SK-N-SH (cell line): ENCODE measurements around the gene RPL3. TPM values are rescaled to one million over a fixed set of nuclear protein-coding genes. Genes with fewer than 3 reads are reported as not detected.

Experiments
- CTCF ChIA-PET: fragments of 300-600, 350-600 bp; formaldehyde crosslinking; extraction: SDS; loops from one replicate; lab custom pipeline; 2021; lab: Yijun Ruan, JAX
- POLR2A ChIA-PET: fragments of 350-600 bp; sonication (Branson Sonifier 250); formaldehyde crosslinking; extraction: SDS; loops from one replicate; lab custom pipeline; 2020; ENCODE audit warnings: antibody characterized with exemption, inconsistent platforms; lab: Yijun Ruan, JAX
- DNase-seq: peaks from one replicate; pipeline ENCODE4 v3.0.0; 2012
- H2AFZ ChIP-seq: fragments of 200-600 bp; sonication (generic); 2 replicates; pipeline ENCODE4 v1.8.1; 2016; ENCODE audit warnings: antibody characterized with exemption, mild to moderate bottlenecking, low read depth
- H3F3A ChIP-seq: fragments of 200-600 bp; sonication (generic); replicated peaks from 2 replicates; pipeline ENCODE3; 2016; ENCODE audit warnings: antibody characterized with exemption, mild to moderate bottlenecking; ENCODE audit not compliant: insufficient read depth
- H3K27ac ChIP-seq, 2 experiments: fragments of 200-500 bp in 1 of 2; fragments of 200-600 bp in 1 of 2; sonication (Bioruptor generic) in 1 of 2; sonication (generic), shearing (Covaris generic) in 1 of 2; 2 replicates each; pipeline versions ENCODE4 v1.5.1 to v1.6.1; 2014 to 2016; ENCODE audit warnings: low read depth in 2 of 2, inconsistent platforms in 1 of 2, low read length in 1 of 2, mild to moderate bottlenecking in 1 of 2, mixed read lengths in 1 of 2
- H3K27me3 ChIP-seq: fragments of 200-600 bp; sonication (generic), shearing (Covaris generic); 2 replicates; pipeline ENCODE4 v1.6.1; 2016; ENCODE audit warnings: mixed run types; ENCODE audit not compliant: insufficient read depth
- H3K36me3 ChIP-seq, 2 experiments: fragments of 200-500 bp in 1 of 2; fragments of 200-600 bp in 1 of 2; sonication (Bioruptor generic) in 1 of 2; sonication (generic) in 1 of 2; replicated peaks in 1 of 2; 2 replicates each; pipeline versions ENCODE3 to v1.5.1; 2014 to 2016; ENCODE audit warnings: low read length in 1 of 2, mild to moderate bottlenecking in 1 of 2; ENCODE audit not compliant: insufficient read depth in 2 of 2, control insufficient read depth in 1 of 2
- H3K4me1 ChIP-seq, 2 experiments: fragments of 200-500 bp in 1 of 2; fragments of 200-600 bp in 1 of 2; sonication (Bioruptor generic) in 1 of 2; sonication (generic), shearing (Covaris generic) in 1 of 2; 2 replicates each; pipeline versions ENCODE4 v1.5.1 to v1.6.1; 2014 to 2016; ENCODE audit warnings: low read depth in 1 of 2, low read length in 1 of 2, mixed run types in 1 of 2; ENCODE audit not compliant: insufficient read depth in 2 of 2, control insufficient read depth in 1 of 2
- H3K4me2 ChIP-seq: fragments of 200-600 bp; sonication (generic), shearing (Covaris generic); 2 replicates; pipeline ENCODE4 v1.6.1; 2017; ENCODE audit warnings: mixed run types
- H3K4me3 ChIP-seq, 2 experiments: fragments of 200-500 bp in 1 of 2; fragments of 200-600 bp in 1 of 2; sonication (Bioruptor generic) in 1 of 2; sonication (generic), shearing (Covaris generic) in 1 of 2; 2 replicates each; pipeline versions ENCODE4 v1.5.1 to v1.8.1; 2014 to 2016; ENCODE audit warnings: low read depth in 2 of 2, inconsistent platforms in 1 of 2, low read length in 1 of 2, mild to moderate bottlenecking in 1 of 2, mixed read lengths in 1 of 2, moderate library complexity in 1 of 2
- H3K79me2 ChIP-seq: fragments of 200-600 bp; sonication (generic); 2 replicates; pipeline ENCODE4 v1.8.1; 2017; ENCODE audit warnings: mild to moderate bottlenecking; ENCODE audit not compliant: insufficient read depth
- H3K9ac ChIP-seq: fragments of 200-600 bp; sonication (generic); 2 replicates; pipeline ENCODE4 v1.6.1; 2017; ENCODE audit warnings: mixed run types
- H3K9me2 ChIP-seq: fragments of 200-600 bp; sonication (generic); 2 replicates; pipeline ENCODE4 v1.6.1; 2017; ENCODE audit warnings: mixed run types
- H3K9me3 ChIP-seq: fragments of 200-600 bp; sonication (generic); 2 replicates; pipeline ENCODE4 v1.6.1; 2017; ENCODE audit warnings: mixed run types, mild to moderate bottlenecking, moderate library complexity
- H4K20me1 ChIP-seq: fragments of 200-600 bp; sonication (generic); 2 replicates; pipeline ENCODE4 v1.6.1; 2017; ENCODE audit warnings: mild to moderate bottlenecking, mixed run types; ENCODE audit not compliant: insufficient read depth
- CHD2 ChIP-seq: fragments of 150-350 bp; IDR thresholded peaks from 2 replicates; pipeline ENCODE4 v1.6.1; 2018; ENCODE audit warnings: low read length; ENCODE audit not compliant: partially characterized antibody
- EZH2phosphoT487 ChIP-seq: fragments of 200-600 bp; sonication (generic); IDR thresholded peaks from 2 replicates; pipeline ENCODE4 v1.6.1; 2017; ENCODE audit warnings: low read depth, mixed run types, mild to moderate bottlenecking, antibody characterized with exemption, moderate library complexity, borderline replicate concordance
- FOXJ3 ChIP-seq: sonication (generic); formaldehyde crosslinking; IDR thresholded peaks from 2 replicates; pipeline ENCODE4 v1.5.1; 2020; ENCODE audit warnings: mild to moderate bottlenecking, missing genetic modification reagents
- FOXM1 ChIP-seq: IDR thresholded peaks from 2 replicates; pipeline ENCODE4 v1.4.0; 2012; ENCODE audit warnings: low read depth, mild to moderate bottlenecking
- GABPA ChIP-seq: IDR thresholded peaks from 2 replicates; pipeline ENCODE4 v1.4.0; 2012; ENCODE audit warnings: low read depth, mild to moderate bottlenecking
- MEF2A ChIP-seq: IDR thresholded peaks from 2 replicates; pipeline ENCODE4 v1.4.0; 2012; ENCODE audit warnings: low read depth, borderline replicate concordance
- RAD21 ChIP-seq: IDR thresholded peaks from 2 replicates; pipeline ENCODE4 v1.6.1; 2012; ENCODE audit warnings: mild to moderate bottlenecking, low read length
- RFX5 ChIP-seq: IDR thresholded peaks from 2 replicates; pipeline ENCODE4 v1.6.1; 2012; ENCODE audit warnings: mild to moderate bottlenecking, improper control_type of control experiment, low read length
- RXRA ChIP-seq: IDR thresholded peaks from 2 replicates; pipeline ENCODE4 v1.4.0; 2012; ENCODE audit warnings: low read depth, mild to moderate bottlenecking, borderline replicate concordance
- SMC3 ChIP-seq: IDR thresholded peaks from 2 replicates; pipeline ENCODE4 v1.6.1; 2012; ENCODE audit warnings: low read depth, low read length, improper control_type of control experiment
- TAF1 ChIP-seq: IDR thresholded peaks from 2 replicates; pipeline ENCODE4 v1.6.1; 2012; ENCODE audit warnings: low read depth, mild to moderate bottlenecking, low read length, moderate library complexity, borderline replicate concordance
- TEAD4 ChIP-seq: IDR thresholded peaks from 2 replicates; pipeline ENCODE4 v1.4.0; 2012; ENCODE audit warnings: mild to moderate bottlenecking, borderline replicate concordance; ENCODE audit not compliant: insufficient read depth
- YY1 ChIP-seq: IDR thresholded peaks from 2 replicates; pipeline ENCODE4 v1.4.0; 2012; ENCODE audit warnings: low read depth, mild to moderate bottlenecking
- WGBS: methylation state at CpG from one replicate; pipeline ENCODE4 v1.1.6; 2017; ENCODE audit warnings: low lambda C conversion rate; 5-methylcytosine and 5-hydroxymethylcytosine counted together
- polyA plus RNA-seq, 3 experiments: library from polyadenylated mRNA; depleted of rRNA; stranded (reverse); fragments of >200 nt; gene quantifications; 2 replicates each; pipeline ENCODE4 v1.2.3, GENCODE V29; 2012
- TF ChIP-seq, protein P1 (sequence below): fragments of 200-600 bp; sonication (generic); IDR thresholded peaks from 2 replicates; pipeline ENCODE4 v1.6.1; 2017; ENCODE audit warnings: antibody characterized with exemption, mild to moderate bottlenecking, moderate library complexity

The RPL3 gene
- polyA plus RNA-seq, 1 of the 3 experiments (the other 2 are of a cell fraction), result 4,976 TPM

DNA sequence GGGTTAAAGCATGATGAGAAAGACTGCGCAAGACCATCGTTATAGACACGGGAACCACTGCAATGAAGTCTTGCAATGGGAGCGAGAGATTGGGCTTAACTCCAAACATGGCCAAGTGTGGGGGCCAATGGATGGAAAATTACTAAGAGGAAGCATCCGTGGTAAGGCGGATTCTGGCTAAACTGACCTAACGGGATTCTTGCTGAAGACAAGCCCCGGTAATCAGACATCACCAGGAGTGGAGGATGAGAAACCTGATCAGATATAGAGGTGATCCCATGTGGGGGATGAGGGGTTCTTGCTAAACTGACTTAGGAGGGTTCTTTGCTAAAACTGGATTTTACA lies 24.6 kb upstream of the RPL3 start:
- Histone ChIP-seq H3K4me1 (peaks cover 0 to 3% of the 10 kb centered on the region in 2 experiments; a peak in 2 of 4 replicates), H4K20me1 (no peaks in the 10 kb centered on the region), H3K36me3 (no peaks in the 10 kb centered on the region), H3K4me3 (no peak overlapping the region), H3K79me2 (no peaks in the 10 kb centered on the region), H3K27me3 (no peaks in the 10 kb centered on the region), H3K27ac (no peak overlapping the region), H3K9ac (no peak overlapping the region), H3K9me3 (no peaks in the 10 kb centered on the region), H2AFZ (no peak overlapping the region), H3K4me2 (no peak overlapping the region), H3F3A (no peaks in the 10 kb centered on the region), H3K9me2 (no peaks in the 10 kb centered on the region)
- WGBS, result 81% methylated on average over 8 of the region's 8 CpGs
- POLR2A ChIA-PET, result interaction anchor here (0.8 to 1.2 kb wide), 3 partner anchors 24 to 185 kb away, joined by 3 to 4 read pairs (median 4); no protein-coding TSS in a partner anchor
- DNase-seq, result no peak
- TF ChIP-seq FOXM1, result no peak
- TF ChIP-seq, all 33 proteins: peak for 0
- CTCF ChIA-PET, result interaction anchor here (0.7 to 1.5 kb wide), 9 partner anchors 10 to 927 kb away, joined by 3 to 9 read pairs (median 3); partner anchors contain the start of gene RPL3

DNA sequence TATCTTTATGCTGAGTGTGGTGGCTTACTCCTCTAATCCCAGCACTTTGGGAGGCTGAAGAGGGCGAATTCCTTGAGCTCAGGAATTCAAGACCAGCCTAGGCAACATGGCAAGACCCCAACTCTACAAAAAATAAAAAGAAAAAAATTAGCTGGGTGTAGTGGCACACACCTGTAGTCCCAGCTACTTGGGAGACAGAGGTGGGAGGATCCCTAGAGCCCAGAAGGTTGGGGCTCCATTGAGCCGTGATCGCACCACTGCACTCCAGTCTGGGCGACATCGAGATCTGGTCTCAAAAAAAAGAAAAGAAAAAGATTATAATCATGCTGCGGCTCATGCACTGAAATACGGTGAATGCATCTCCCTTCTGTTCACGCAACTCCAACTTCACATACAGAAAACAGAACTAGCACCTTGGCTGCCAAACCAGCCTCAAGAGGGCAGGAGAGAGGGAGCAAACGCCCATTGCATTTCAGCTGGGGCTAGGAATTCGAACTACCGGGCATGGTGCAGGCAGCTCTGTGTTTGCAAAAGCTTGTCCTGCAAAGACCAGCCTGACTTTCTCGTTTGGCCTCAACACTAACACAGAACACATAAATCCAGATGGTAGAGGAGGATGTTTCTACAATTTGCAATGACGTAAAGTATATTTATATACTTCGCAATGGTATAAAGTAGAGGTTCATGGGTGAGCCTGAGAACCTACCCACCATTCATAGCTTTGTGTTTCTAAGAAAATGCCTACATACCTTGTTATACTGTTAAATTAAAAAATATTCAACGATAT lies 24.0 kb upstream of the RPL3 start:
- no peak overlapping the region for H3K4me2 ChIP-seq
- WGBS, result 26% methylated on average over 11 of the region's 15 CpGs
- CTCF ChIA-PET, result interaction anchor here (0.6 to 1.5 kb wide), 11 partner anchors 9 to 928 kb away, joined by 3 to 9 read pairs (median 3); partner anchors contain the start of gene RPL3

More for the DNA sequence above, 24.0 kb upstream of the RPL3 start:
- Histone ChIP-seq H3K9me3 (no peaks in the 10 kb centered on the region), H3K27ac (no peak overlapping the region), H2AFZ (no peak overlapping the region), H3K79me2 (no peaks in the 10 kb centered on the region), H4K20me1 (no peaks in the 10 kb centered on the region), H3K4me1 (no peaks in the 10 kb centered on the region; a peak in 1 of 4 replicates), H3K9ac (no peak overlapping the region), H3K36me3 (no peaks in the 10 kb centered on the region), H3F3A (no peaks in the 10 kb centered on the region), H3K4me3 (peak overlapping the region in 1 of 2 experiments; percentile 37; a peak in 1 of 4 replicates)
- DNase-seq, result peak; percentile 59
- TF ChIP-seq CHD2 (no peak), RFX5 (no peak), TEAD4 (no peak), SMC3 (peak; percentile 45; the same call in 1 of the 2 replicates), MEF2A (no peak), RXRA (no peak), TAF1 (no peak), EZH2phosphoT487 (no peak), FOXJ3 (CRISPR knock-in tag) (no peak), YY1 (no peak), RAD21 (peak; percentile 58), GABPA (no peak)
- TF ChIP-seq, protein P1, sequence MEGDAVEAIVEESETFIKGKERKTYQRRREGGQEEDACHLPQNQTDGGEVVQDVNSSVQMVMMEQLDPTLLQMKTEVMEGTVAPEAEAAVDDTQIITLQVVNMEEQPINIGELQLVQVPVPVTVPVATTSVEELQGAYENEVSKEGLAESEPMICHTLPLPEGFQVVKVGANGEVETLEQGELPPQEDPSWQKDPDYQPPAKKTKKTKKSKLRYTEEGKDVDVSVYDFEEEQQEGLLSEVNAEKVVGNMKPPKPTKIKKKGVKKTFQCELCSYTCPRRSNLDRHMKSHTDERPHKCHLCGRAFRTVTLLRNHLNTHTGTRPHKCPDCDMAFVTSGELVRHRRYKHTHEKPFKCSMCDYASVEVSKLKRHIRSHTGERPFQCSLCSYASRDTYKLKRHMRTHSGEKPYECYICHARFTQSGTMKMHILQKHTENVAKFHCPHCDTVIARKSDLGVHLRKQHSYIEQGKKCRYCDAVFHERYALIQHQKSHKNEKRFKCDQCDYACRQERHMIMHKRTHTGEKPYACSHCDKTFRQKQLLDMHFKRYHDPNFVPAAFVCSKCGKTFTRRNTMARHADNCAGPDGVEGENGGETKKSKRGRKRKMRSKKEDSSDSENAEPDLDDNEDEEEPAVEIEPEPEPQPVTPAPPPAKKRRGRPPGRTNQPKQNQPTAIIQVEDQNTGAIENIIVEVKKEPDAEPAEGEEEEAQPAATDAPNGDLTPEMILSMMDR, result peak; percentile 64
- TF ChIP-seq, all 33 proteins: peak for 3
- Histone ChIP-seq H3K9me2 (no peaks in the 10 kb centered on the region), H3K27me3 (no peaks in the 10 kb centered on the region)
- POLR2A ChIA-PET, result interaction anchor here (0.8 to 1.2 kb wide), 3 partner anchors 23 to 185 kb away, joined by 3 to 4 read pairs (median 4); no protein-coding TSS in a partner anchor
